Spleen (tissue), 11 donors: Measurements from ENCODE around the gene MCTP1. TPM values are rescaled to one million over a fixed set of nuclear protein-coding genes. Genes with fewer than 3 reads are reported as not detected.

ENCODE experiments used
- DNase-seq: peaks from one replicate; pipeline ENCODE4 v3.0.0-alpha.2; 2020
- H3K27ac ChIP-seq, 8 donors: fragments of 200-600 bp; sonication (generic) in 7 of 8; 1 replicate in 4 of 8; 2 replicates in 4 of 8; pipeline versions ENCODE4 v1.5.0 to v1.8.0; 2016 to 2021; ENCODE audit warnings: inconsistent platforms in 4 of 8, mild to moderate bottlenecking in 4 of 8, moderate library complexity in 1 of 8
- H3K27me3 ChIP-seq, 7 donors: fragments of 200-600 bp; sonication (generic) in 6 of 7; replicated peaks in 1 of 7; 1 replicate in 4 of 7; 2 replicates in 3 of 7; pipeline versions ENCODE4 v1.5.0 to v1.8.0; 2016 to 2021; ENCODE audit warnings: inconsistent platforms in 3 of 7, mild to moderate bottlenecking in 1 of 7
- H3K36me3 ChIP-seq, 6 donors: fragments of 200-600 bp; sonication (generic) in 5 of 6; 1 replicate in 4 of 6; 2 replicates in 2 of 6; pipeline versions ENCODE4 v1.5.0 to v1.8.0; 2016 to 2021; ENCODE audit warnings: inconsistent platforms in 2 of 6
- H3K4me1 ChIP-seq, 6 donors: fragments of 200-600 bp; sonication (generic) in 5 of 6; 1 replicate in 3 of 6; 2 replicates in 3 of 6; pipeline versions ENCODE4 v1.5.0 to v1.8.0; 2016 to 2021; ENCODE audit warnings: inconsistent platforms in 3 of 6
- H3K4me3 ChIP-seq, 8 donors: fragments of 200-600 bp; sonication (generic) in 7 of 8; 1 replicate in 4 of 8; 2 replicates in 4 of 8; pipeline versions ENCODE4 v1.5.0 to v1.8.0; 2016 to 2021; ENCODE audit warnings: inconsistent platforms in 4 of 8, mild to moderate bottlenecking in 4 of 8, moderate library complexity in 2 of 8
- H3K9me3 ChIP-seq, 8 donors: fragments of 200-600 bp; sonication (generic) in 7 of 8; 1 replicate in 4 of 8; 2 replicates in 4 of 8; pipeline versions ENCODE4 v1.5.0 to v1.8.0; 2016 to 2021; ENCODE audit warnings: inconsistent platforms in 4 of 8
- CTCF ChIP-seq, 11 experiments: fragments of 200-600 bp in 7 of 11; fragments of 450-650 bp in 4 of 11; sonication (generic) in 4 of 11; IDR thresholded peaks in 8 of 11; conservative IDR thresholded peaks in 3 of 11; 1 replicate in 7 of 11; 2 replicates in 4 of 11; pipeline versions ENCODE4 v1.4.0 to v1.8.0; 2016 to 2021; ENCODE audit warnings: antibody characterized with exemption in 11 of 11, inconsistent platforms in 4 of 11, mild to moderate bottlenecking in 1 of 11
- POLR2A ChIP-seq, 3 donors: fragments of 450-650 bp; IDR thresholded peaks; one replicate each; pipeline ENCODE4 v1.5.1; 2017; ENCODE audit warnings: antibody characterized with exemption in 3 of 3, mild to moderate bottlenecking in 1 of 3
- POLR2AphosphoS5 ChIP-seq, 3 donors: sonication (generic); formaldehyde crosslinking; IDR thresholded peaks; one replicate each; pipeline ENCODE4 v1.5.1; 2017; ENCODE audit warnings: antibody characterized with exemption in 3 of 3
- WGBS, 5 donors: extraction: QIAGEN DNeasy Blood & Tissue Kit in 3 of 5; methylation state at CpG; one replicate each; pipeline versions ENCODE4 v1.1.5 to v1.1.7; 2013 to 2018; 5-methylcytosine and 5-hydroxymethylcytosine counted together
- intact Hi-C: fragments of 100-400 bp; cut with DNase I; formaldehyde crosslinking; loops from one replicate; pipeline ENCODE4 v1.15.0; 2023; ENCODE audit warnings: low total_unique reads
- polyA plus RNA-seq, 3 donors: library from polyadenylated mRNA; stranded (reverse); fragments of 200-250 nt; gene quantifications; one replicate each; pipeline ENCODE4 v1.2.1, GENCODE V29; 2013
- total RNA-seq, 7 donors: library from RNA; depleted of rRNA in 3 of 7; stranded (reverse); fragments of >200 nt in 3 of 7; fragmentation: NEBNext Ultra II Directional in 4 of 7; extraction: Animal tissue kit (Norgen Biotek cat#: 25700) in 4 of 7; gene quantifications; one replicate each; pipeline versions ENCODE4 v1.1.0 to v1.2.1, GENCODE V29; 2016 to 2021
- donor health status: healthy with polysubstance abuse.
- donor health status: DM: no; HTN: no; CAD: no; lungs with moderate emphysema.
- donor health status: DM: no; HTN: no; CAD: no.
- donor health status: Bipolar disorder and iron deficiency.
- donor health status: healthy.
- donor health status: DM: no; HTN: no; CAD: no.
- donor health status: DM: yes; HTN: yes; CAD: no.

MCTP1 gene
- total and polyA plus RNA-seq, 10 donors: 1.2 to 57.2 (median 29.4) TPM

DNA sequence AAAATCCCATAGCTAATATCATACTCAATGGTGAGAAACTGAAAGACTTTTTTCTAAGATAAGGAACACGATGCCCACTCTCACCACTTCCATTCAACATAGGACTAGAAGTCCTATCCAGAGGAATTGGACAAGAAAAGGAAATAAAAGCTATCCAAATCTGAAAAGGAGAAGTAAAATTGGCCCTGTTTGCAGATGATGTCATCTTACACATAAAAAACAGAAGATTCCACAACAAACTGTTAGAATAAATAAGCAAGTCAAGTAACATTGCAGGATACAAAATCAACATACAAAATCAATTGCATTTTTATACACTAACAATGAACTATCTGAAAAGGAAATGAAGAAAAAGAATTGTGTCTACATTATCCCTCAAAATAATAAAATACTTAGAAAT lies 308.0 kb downstream of the MCTP1 start:
- H3K4me1 ChIP-seq: no peaks in the 10 kb centered on the region

GRCh38 chr5:94972268-94972667 lies 312.6 kb downstream of the MCTP1 start:
- Histone ChIP-seq H3K9me3 (peaks cover 0 to 24% (median 15%) of the 10 kb centered on the region in 8 donors), H3K27me3 (no peaks in the 10 kb centered on the region), H3K4me1 (peaks cover 0 to 8% (median 0%) of the 10 kb centered on the region in 6 donors), H3K4me3 (no peak overlapping the region), H3K36me3 (no peaks in the 10 kb centered on the region), H3K27ac (no peak overlapping the region)
- TF ChIP-seq POLR2A (IDR thresholded peaks at IDR 0.05) (no peak), POLR2AphosphoS5 (IDR thresholded peaks at IDR 0.05) (no peak), CTCF (IDR thresholded peaks at IDR 0.05 in 8 of 11, conservative IDR thresholded peaks at IDR 0.05 in 3 of 11) (no peak)
- no peak for DNase-seq
- intact Hi-C loops: no loop called here
- WGBS, 5 donors: 94 to 100% (median 95%) methylated on average over 1 of the region's 1 CpG

More for the DNA sequence above, 308.0 kb downstream of the MCTP1 start:
- H3K27me3 ChIP-seq: no peaks in the 10 kb centered on the region
- no peak overlapping the region for H3K4me3 ChIP-seq
- H3K36me3 ChIP-seq: no peaks in the 10 kb centered on the region
- 86 to 97% (median 93%) methylated on average over 1 of the region's 1 CpG for WGBS, 5 donors
- no peak for DNase-seq
- H3K9me3 ChIP-seq: peaks cover 0 to 38% (median 28%) of the 10 kb centered on the region in 8 donors
- TF ChIP-seq CTCF (IDR thresholded peaks at IDR 0.05 in 8 of 11, conservative IDR thresholded peaks at IDR 0.05 in 3 of 11) (no peak), POLR2AphosphoS5 (IDR thresholded peaks at IDR 0.05) (no peak), POLR2A (IDR thresholded peaks at IDR 0.05) (no peak)
- intact Hi-C loops: no loop called here
- no peak overlapping the region for H3K27ac ChIP-seq

- TF ChIP-seq POLR2A (IDR thresholded peaks at IDR 0.05) (no peak), POLR2AphosphoS5 (IDR thresholded peaks at IDR 0.05) (no peak), CTCF (IDR thresholded peaks at IDR 0.05 in 8 of 11, conservative IDR thresholded peaks at IDR 0.05 in 3 of 11) (no peak)
- H3K4me3 ChIP-seq: no peak overlapping the region
- intact Hi-C loops: no loop called here
- H3K9me3 ChIP-seq: peaks cover 0 to 10% (median 5%) of the 10 kb centered on the region in 8 donors
- peaks cover 0 to 8% (median 0%) of the 10 kb centered on the region in 6 donors for H3K4me1 ChIP-seq
- 17 to 46% (median 23%) methylated on average over 3 of the region's 3 CpGs for WGBS, 5 donors
- H3K27ac ChIP-seq: no peak overlapping the region
- no peaks in the 10 kb centered on the region for H3K36me3 ChIP-seq
- H3K27me3 ChIP-seq: no peaks in the 10 kb centered on the region
- DNase-seq: no peak
Measured at GRCh38 chr5:94969174-94969573, 315.7 kb downstream of the MCTP1 start.

DNA sequence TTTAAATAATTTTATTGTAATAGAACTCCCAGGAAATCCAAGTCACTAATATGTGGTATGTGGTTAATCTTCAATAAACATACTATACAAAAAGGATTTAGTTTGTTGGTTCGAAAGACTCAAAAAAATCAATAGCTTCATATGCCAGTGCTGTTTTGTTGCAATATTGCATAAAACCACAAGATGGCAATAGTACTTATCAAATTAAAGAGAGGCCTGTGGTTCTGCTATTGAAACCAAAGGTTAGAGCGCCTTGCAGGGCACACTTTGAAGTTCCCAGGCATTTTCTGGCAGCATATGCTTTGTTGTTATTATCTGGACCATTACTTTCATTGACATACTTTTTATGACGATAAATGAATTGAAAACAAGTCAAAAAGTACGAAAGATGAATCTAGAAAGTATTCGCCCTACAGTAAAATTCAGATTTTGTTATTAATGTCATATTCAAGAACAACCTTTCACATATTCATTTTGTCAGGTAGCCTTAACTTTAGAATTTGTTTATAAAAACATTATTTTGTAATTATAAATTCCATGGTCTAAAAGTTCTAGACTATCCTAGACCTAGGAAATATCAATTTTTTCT lies 316.3 kb downstream of the MCTP1 start:
- intact Hi-C loops: no loop called here
- DNase-seq: no peak
- no peak for TF ChIP-seq POLR2A (IDR thresholded peaks at IDR 0.05)
- no peak for TF ChIP-seq POLR2AphosphoS5 (IDR thresholded peaks at IDR 0.05)
- TF ChIP-seq CTCF (IDR thresholded peaks at IDR 0.05 in 8 of 11, conservative IDR thresholded peaks at IDR 0.05 in 3 of 11): peak in 10 of 11 experiments; percentile 28 to 78 (median 62)

More for the DNA sequence above, 316.3 kb downstream of the MCTP1 start:
- Histone ChIP-seq H3K36me3 (no peaks in the 10 kb centered on the region), H3K4me1 (peaks cover 0 to 8% (median 0%) of the 10 kb centered on the region in 6 donors), H3K9me3 (peaks cover 0 to 10% (median 5%) of the 10 kb centered on the region in 8 donors), H3K4me3 (no peak overlapping the region), H3K27ac (no peak overlapping the region), H3K27me3 (no peaks in the 10 kb centered on the region)
- 43 to 48% (median 48%) methylated on average over 5 of the region's 5 CpGs for WGBS, 5 donors
